Activated CD8-positive, alpha-beta T cell treated with anti-CD3 and anti-CD28 coated beads for 36 hours (primary cell): ENCODE measurements around the gene HMCN1. TPM values are rescaled to one million over a fixed set of nuclear protein-coding genes. Genes with fewer than 3 reads are reported as not detected.

Experiments
- ATAC-seq: fragments of 200-7000 bp; cut with Tn5 transposase; one replicate; pipeline ENCODE4 v1.10.0; 2021; ENCODE audit warnings: mild to moderate bottlenecking, moderate library complexity
- CTCF ChIA-PET: fragments of 350-600 bp; sonication (Branson Sonifier 250); formaldehyde crosslinking; loops from one replicate; lab custom pipeline; 2021; ENCODE audit warnings: antibody characterized with exemption; lab: Charles Lee
- POLR2A ChIA-PET: fragments of 350-600 bp; sonication (Branson Sonifier 250); formaldehyde crosslinking; loops from one replicate; lab custom pipeline; 2021; ENCODE audit warnings: antibody characterized with exemption; lab: Charles Lee
- DNase-seq: peaks from one replicate; pipeline ENCODE4 v3.0.0-alpha.2; 2020
- H3K27ac Mint-ChIP-seq: one replicate; pipeline ENCODE4 v1.8.0; 2021; ENCODE audit warnings: mild to moderate bottlenecking, mixed read lengths
- H3K27me3 Mint-ChIP-seq: one replicate; pipeline ENCODE4 v1.8.0; 2021; ENCODE audit warnings: mixed read lengths
- H3K36me3 Mint-ChIP-seq: one replicate; pipeline ENCODE4 v1.8.0; 2021; ENCODE audit warnings: low read depth, mixed read lengths
- H3K4me1 Mint-ChIP-seq: one replicate; pipeline ENCODE4 v1.8.0; 2021; ENCODE audit warnings: low read depth, mixed read lengths
- H3K4me3 Mint-ChIP-seq: one replicate; pipeline ENCODE4 v1.8.0; 2021; ENCODE audit warnings: mild to moderate bottlenecking, moderate library complexity, mixed read lengths
- H3K9me3 Mint-ChIP-seq: one replicate; pipeline ENCODE4 v1.8.0; 2021; ENCODE audit warnings: mixed read lengths
- intact Hi-C: fragments of 100-400 bp; cut with micrococcal nuclease; formaldehyde crosslinking; loops from one replicate; pipeline ENCODE4 v1.10.0; 2022
- total RNA-seq, 2 experiments: library from RNA; stranded (reverse); gene quantifications; one replicate each; pipeline ENCODE4 v1.2.3, GENCODE V29; 2021
- TF ChIP-seq, protein P1 (sequence below): fragments of 200-600 bp; IDR thresholded peaks from one replicate; pipeline ENCODE4 v1.8.0; 2022; ENCODE audit warnings: antibody characterized with exemption, mild to moderate bottlenecking

The HMCN1 gene
- total RNA-seq, 2 experiments from 2014 or later, result not detected

- H3K4me1 Mint-ChIP-seq, result no peaks in the 10 kb centered on the region
- CTCF ChIA-PET, result no interaction called here
- DNase-seq (no peak), ATAC-seq (no peak)
- H3K9me3 Mint-ChIP-seq, result no peaks in the 10 kb centered on the region
- POLR2A ChIA-PET, result no interaction called here
- intact Hi-C loops, result no loop called here
- no peak overlapping the region for H3K27ac Mint-ChIP-seq
- H3K4me3 Mint-ChIP-seq, result no peak overlapping the region
- H3K36me3 Mint-ChIP-seq, result no peaks in the 10 kb centered on the region
- TF ChIP-seq, protein P1, sequence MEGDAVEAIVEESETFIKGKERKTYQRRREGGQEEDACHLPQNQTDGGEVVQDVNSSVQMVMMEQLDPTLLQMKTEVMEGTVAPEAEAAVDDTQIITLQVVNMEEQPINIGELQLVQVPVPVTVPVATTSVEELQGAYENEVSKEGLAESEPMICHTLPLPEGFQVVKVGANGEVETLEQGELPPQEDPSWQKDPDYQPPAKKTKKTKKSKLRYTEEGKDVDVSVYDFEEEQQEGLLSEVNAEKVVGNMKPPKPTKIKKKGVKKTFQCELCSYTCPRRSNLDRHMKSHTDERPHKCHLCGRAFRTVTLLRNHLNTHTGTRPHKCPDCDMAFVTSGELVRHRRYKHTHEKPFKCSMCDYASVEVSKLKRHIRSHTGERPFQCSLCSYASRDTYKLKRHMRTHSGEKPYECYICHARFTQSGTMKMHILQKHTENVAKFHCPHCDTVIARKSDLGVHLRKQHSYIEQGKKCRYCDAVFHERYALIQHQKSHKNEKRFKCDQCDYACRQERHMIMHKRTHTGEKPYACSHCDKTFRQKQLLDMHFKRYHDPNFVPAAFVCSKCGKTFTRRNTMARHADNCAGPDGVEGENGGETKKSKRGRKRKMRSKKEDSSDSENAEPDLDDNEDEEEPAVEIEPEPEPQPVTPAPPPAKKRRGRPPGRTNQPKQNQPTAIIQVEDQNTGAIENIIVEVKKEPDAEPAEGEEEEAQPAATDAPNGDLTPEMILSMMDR, result no peak
- H3K27me3 Mint-ChIP-seq, result no peaks in the 10 kb centered on the region
Observed at GRCh38 chr1:185840880-185841279, 106.7 kb downstream of the HMCN1 start.

DNA sequence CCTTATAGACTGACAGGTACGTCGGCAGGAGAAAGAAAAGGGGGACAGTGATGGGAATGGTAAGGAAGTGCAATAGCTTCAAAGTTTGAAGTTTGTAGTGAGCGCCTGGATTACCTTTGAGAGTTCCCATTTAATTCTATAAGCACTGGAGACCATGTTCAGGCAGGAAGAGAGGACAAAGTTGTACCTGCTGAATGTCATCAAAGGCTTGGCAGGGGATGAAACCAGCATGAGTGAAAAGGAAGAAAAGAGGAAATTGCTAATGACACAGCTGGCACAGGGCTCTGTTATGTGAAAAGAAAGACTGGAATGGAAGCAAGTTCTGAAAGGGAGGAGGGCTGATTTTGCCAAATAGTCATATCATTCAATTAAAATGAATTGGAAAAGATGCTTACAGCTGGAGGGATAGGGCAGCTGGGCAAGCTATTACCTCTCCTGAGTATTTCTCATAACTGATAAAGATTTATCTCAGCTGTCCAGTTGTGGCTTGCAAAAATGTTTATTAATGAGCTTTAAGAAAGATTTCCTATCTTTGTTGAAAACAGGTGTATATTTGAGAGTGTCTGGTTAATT, 109.2 kb downstream of the HMCN1 start:
- Mint-ChIP-seq H3K27ac (no peak overlapping the region), H3K4me3 (no peak overlapping the region), H3K9me3 (no peaks in the 10 kb centered on the region), H3K27me3 (no peaks in the 10 kb centered on the region), H3K36me3 (no peaks in the 10 kb centered on the region), H3K4me1 (no peaks in the 10 kb centered on the region)
- CTCF ChIA-PET, result no interaction called here
- TF ChIP-seq, protein P1, result no peak
- POLR2A ChIA-PET, result interaction anchor here (0.8 kb wide), 1 partner anchor 12 kb away, joined by 3 read pairs; no protein-coding TSS in a partner anchor
- ATAC-seq (no peak), DNase-seq (no peak)
- intact Hi-C loops, result no loop called here

DNA sequence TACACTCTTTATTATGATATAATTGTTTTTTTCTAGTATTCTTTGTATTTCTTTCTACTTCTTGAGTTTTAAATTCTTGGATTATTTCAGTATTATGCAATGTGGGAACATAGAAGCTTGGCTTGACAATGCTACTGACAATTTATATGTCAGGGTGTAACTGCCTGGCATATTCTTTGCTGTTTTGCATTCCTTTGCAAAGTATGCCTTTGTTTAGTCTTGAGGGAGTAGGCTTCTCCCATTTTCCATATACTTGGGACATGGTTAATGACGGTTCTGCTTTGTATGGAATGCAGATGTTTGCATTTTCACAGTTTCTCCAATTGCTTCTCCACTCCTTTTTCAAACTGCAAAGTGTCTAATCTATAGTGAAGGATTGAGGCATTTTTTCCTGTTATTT, 109.8 kb downstream of the HMCN1 start:
- intact Hi-C loops, result no loop called here
- ChIA-PET POLR2A (no interaction called here), CTCF (no interaction called here)
- TF ChIP-seq, protein P1, result no peak
- Mint-ChIP-seq H3K4me3 (no peak overlapping the region), H3K27ac (no peak overlapping the region), H3K9me3 (no peaks in the 10 kb centered on the region), H3K4me1 (no peaks in the 10 kb centered on the region), H3K27me3 (no peaks in the 10 kb centered on the region), H3K36me3 (no peaks in the 10 kb centered on the region)
- DNase-seq, result no peak
- ATAC-seq, result no peak

DNA sequence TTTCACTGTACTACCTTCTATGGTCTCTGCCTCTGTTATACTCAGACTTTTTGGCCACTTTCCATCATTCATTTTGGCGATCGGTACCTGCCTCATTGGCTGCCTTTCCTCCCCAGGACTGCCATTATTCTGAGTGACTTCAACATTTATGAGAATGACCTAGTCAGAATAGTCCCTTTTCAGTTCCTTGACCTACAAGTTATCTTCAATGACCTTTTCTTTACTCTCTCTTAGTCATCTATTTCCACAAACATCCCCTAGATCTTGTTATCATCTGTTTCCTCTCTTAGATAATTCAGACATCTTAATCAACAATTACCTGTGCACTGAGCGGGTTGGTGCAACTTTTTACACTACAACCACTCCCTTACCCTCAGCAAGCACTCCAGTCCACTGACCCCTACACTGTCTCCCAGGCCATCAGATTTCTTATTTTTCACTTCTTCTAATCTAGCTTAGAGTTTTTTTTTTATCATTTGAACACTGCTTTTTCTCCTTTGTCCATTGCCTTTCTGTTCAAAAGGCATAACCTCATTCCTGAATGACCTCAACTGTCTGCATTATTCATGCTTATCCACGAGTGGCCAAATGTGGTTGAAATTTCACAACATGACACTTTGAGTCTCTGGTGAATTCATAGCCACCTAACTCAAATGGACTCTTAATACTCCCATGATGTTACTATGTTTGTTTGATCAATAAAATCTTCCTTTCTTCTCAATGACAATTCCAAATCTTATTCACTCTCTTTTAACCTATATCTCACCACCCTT, 112.7 kb downstream of the HMCN1 start:
- Mint-ChIP-seq H3K27me3 (no peaks in the 10 kb centered on the region), H3K9me3 (no peaks in the 10 kb centered on the region), H3K4me1 (no peaks in the 10 kb centered on the region), H3K36me3 (no peaks in the 10 kb centered on the region), H3K27ac (no peak overlapping the region), H3K4me3 (no peak overlapping the region)
- TF ChIP-seq, protein P1, result no peak
- ATAC-seq (no peak), DNase-seq (no peak)
- ChIA-PET CTCF (no interaction called here), POLR2A (no interaction called here)
- intact Hi-C loops, result no loop called here

DNA sequence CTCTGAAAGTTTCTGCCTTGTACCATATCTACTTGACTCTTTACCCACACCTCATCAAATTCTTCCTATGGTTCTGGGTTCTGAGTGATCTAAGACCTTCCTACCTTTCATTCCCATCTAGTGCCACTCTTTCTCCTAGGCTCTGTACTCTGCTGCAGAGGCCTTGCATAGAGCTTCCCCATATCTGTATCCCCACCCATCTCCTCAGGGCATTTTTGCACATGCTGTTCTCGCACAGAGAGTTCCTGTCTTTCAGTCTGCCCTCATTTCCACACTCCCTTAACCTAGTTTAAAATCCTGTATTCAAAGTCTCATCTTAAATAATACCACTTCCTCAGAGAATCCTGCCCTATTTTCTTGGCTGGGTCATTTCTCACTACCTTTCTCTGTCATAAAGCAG, 114.8 kb downstream of the HMCN1 start:
- Mint-ChIP-seq H3K27me3 (peaks cover 3% of the 10 kb centered on the region), H3K9me3 (no peaks in the 10 kb centered on the region), H3K27ac (no peak overlapping the region), H3K36me3 (no peaks in the 10 kb centered on the region), H3K4me1 (no peaks in the 10 kb centered on the region), H3K4me3 (no peak overlapping the region)
- CTCF ChIA-PET, result no interaction called here
- no peak for ATAC-seq
- POLR2A ChIA-PET, result no interaction called here
- TF ChIP-seq, protein P1, result no peak
- intact Hi-C loops, result no loop called here
- DNase-seq, result no peak
